Erythroblast (primary cell): Measurements from ENCODE around the gene ASB9.

Experiments
- GATA1 ChIP-seq: IDR thresholded peaks from 2 replicates; pipeline ENCODE4 v1.6.1; 2011; ENCODE audit warnings: low read depth, mild to moderate bottlenecking, control low read depth, low read length, moderate library complexity
- POLR2A ChIP-seq: IDR thresholded peaks from 2 replicates; pipeline ENCODE4 v1.6.1; 2011; ENCODE audit warnings: mild to moderate bottlenecking, low read length

GRCh38 chrX:15236146-15236545 is 33.7 kb downstream of the ASB9 start:
- no peak for TF ChIP-seq POLR2A
- TF ChIP-seq GATA1 = no peak
